MV-4-11 (cell line): ENCODE measurements around the gene AGT.
"Not testable (repeated sequence)": the region's sequence is repeated elsewhere in the genome, so short reads cannot be mapped to it uniquely, and the experiment has no call there.

Experiments used
- DNase-seq: peaks from one replicate; lab custom pipeline; 2025; lab: John Stamatoyannopoulos, UW

The AGT gene

DNA sequence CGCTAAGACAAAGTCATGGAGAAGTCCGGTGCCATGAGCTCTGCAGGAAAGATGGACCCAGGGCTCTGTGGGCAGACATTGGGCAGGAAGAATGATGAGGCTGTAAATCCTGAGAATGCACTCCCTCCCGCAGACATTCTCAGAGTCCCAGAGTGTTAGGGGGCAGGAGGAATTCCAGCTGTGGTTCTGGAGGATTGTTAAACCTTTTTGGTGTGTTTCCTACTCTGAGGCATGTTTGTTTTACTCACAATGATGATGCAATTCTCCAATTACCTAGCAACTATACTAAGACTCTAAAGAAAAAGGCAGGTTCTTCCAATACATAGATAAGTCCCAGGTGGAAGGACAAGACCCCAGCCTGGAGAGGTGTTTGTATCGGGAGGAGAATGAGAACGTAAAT is 30.5 kb upstream of the AGT start:
- DNase-seq, result no peak

DNA sequence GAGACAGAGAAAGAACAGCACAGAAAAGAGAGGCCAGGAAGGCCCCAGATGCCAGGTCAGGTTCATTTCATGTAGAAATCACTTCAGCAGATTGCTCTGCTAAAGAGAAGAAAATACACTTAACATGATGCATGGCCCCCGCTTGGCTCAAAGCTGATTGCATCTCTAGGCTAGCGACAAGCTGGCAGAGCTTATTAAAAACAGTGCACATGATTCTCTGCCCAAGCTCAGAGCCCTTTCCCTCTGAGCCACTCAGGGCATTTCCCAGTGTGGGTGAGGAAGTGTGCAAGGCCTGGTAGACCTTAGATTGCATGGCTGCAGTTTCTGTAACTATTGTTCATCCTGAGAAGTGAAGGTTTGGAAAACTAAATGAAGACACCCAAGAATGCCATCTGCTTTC is 30.0 kb upstream of the AGT start:
- DNase-seq, result no peak

DNA sequence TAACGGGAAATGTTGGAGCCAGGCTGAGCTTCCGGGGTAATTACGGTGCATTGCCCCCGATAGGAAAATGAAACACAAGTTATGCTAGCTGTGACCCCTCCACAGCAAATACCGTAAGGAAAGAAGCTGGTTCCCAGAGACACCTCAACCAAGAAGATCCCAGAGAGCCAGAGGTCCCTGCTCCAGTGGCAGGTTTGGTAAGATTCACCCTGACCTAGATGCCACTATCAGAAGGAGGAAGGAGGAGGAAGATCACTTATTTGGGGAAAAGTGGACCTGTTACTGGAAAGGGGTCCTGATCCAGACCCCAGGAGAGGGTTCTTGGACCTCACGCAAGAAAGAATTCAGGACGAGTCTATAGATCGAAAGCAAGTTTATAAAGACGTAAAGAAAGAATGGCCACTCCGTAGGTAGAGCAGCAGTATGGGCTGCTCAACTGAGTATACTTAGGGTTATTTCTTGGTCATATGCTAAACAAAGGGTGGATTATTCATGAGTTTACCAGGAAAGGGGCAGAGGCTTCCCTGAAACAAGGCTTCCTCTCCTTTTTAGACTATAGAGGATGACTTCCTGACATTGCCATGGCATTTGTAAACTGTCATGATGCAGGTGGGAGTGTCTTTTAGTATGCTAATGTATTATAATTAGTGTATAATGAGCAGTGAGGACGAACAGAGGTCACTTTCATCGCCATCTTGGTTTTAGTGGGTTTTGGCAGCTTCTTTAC is 25.8 kb upstream of the AGT start:
- DNase-seq, result no peak

DNA sequence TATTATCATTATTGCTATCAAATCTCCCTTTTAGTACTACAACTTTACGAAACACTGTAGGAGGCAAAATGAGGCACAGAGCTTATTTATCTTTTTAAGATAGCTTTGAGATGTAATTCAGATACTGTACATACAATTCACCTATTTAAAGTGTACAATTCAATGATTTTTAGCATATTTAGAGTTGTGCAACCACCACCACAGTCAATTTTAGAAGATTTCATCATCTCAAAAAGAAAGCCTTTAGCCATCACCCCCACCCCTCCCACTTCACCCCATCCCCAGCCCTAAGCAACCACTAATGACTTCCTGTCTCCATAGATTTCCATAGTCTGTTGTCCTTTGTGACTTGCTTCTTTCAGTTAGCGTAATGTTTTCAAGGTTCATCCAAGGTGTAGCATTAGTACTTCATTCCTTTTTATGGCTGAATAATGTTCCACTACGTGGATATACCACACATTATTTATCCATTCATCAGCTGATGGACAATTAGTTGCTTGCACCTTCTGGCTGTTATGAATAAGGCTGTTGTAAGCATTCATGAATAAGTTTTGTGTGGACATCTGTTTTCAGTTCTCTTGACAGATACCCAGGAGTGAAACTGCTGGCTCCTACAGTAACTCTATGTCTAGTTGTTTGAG is 23.8 kb upstream of the AGT start:
- peak; percentile 47 for DNase-seq

DNA sequence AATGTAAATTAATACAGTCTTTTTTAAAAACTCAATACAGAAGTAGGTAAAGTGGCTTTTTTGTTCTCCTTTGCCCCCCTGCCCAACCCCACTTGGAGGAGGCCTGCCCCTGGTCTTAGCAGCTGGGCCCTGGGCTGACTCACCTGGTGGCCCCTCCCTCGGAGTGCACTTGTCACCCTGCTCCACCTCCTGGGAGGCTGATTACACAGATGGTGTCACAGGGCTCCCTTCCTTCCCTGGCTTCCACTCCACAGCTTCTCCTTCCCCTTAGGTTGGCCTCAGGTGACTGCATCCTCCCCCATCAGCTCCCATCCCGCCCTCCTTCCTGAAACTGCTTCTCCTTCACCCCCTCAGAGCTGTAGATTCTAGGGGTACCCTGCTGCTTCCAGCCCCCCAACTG is 21.5 kb upstream of the AGT start:
- no peak for DNase-seq

DNA sequence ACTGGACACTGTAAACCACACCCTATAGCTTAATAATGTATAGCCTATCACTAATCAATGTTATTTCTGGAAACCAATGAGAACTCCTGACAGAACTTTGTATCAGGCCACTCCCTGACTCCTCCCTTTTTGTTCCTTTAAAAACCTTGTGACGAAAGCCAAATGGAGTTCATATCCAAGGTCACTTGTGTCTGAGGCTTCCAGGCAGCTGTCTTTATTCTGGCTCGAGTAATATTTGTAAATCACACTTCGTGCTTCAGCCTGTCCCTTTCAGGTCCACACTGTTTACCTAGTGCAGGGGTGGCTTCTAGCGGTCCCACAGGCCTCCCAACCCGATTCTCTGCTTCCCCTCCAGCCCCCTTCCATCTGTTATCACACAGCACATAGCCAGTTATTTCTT is 17.1 kb upstream of the AGT start:
- no peak for DNase-seq

DNA sequence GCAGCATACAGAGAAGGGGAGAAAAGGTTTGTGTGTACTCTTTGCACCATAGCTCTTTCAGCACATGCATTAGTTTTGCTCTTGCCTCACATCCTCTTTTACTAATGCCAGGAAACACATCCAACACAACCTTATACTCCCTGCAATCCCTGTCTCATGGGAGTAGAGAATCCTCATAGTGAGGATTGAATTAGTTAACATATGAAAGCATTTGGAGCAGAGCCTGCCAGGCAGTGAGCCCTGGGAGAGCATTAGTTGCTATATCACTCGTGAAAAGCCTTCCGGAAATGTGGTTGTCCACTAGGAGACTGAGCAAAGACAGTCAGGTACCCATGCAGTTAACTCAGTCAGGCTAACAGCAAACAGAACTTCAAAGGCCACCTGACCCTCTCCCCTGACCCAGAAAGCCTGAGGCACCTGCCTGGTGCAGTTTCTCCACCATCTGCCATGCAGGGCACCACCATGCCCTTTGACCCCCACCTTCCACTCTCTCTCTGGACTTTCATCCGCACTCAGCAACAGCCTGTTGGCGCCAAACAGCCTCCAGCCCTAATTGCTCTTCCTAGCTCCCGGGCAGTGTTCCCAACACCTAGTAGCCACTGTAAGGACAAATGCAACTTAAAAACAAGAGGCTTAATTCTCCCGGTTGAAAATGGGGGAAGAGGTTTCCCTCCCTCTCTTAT is 14.9 kb upstream of the AGT start:
- DNase-seq, result peak; percentile 53

DNA sequence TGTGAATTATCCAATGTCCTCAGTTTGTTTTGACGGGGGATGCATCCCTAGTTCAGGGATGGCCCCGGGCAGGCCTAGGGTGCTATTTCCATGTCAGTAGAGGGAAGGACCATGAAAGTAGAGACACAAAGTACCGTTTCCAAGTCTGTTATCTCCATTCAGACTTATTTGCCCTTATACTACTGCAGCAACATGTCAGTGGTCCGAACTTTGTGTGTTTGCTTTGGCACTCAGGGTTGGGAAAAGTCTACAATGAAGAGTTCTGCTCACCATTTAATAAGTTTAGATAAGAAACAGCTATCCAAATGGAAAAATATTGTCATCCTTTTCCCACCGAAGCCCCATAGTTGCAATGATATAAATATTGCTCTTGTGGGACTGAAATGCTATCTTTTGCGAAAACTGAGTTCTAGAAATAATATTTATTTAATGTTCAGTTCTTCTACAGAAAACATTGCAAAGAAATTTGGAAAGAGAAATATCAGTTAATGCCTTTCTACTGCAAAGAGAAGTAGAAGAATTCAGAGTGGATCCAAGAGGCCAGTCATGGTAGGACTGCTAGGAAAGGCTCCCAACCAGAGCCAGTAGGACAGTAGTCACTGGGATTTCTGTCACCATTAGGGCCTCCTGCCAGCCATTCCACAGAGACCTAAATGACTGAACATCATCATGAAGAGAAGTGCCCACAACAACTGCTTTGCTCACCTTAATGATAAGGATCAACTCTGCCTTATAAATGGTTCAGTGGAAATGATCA is 11.5 kb upstream of the AGT start:
- DNase-seq, result no peak

DNA sequence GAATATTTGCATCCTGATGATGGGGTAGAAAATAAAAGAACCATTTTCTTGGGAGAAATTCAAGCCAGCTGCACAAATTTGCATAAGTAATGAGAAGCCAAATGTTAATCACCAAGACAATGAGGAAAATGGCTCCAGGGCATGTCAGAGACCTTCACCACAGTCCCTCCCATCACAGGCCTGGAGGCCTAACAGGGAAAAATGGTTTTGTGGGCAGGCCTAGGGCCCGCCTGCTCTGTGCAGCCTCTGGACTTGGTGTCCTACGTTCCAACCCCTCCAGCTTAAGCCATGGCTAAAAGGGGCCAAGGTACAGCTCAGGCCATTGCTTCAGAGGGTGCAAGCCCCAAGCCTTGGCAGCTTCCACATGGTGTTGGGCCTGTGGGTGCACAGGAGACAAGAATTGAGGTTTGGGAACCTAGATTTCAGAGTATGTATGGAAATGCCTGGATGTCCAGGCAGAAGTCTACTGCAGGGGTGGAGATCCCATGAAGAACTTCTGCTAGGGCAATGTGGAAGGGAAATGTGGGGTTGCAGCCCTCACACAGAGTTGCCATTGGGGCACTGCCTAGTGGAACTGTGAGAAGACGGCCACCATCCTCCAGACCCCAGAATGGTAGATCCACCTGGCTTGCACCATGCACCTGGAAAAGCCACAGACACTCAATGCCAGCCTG is 8.1 kb upstream of the AGT start:
- DNase-seq, result not testable (repeated sequence)

DNA sequence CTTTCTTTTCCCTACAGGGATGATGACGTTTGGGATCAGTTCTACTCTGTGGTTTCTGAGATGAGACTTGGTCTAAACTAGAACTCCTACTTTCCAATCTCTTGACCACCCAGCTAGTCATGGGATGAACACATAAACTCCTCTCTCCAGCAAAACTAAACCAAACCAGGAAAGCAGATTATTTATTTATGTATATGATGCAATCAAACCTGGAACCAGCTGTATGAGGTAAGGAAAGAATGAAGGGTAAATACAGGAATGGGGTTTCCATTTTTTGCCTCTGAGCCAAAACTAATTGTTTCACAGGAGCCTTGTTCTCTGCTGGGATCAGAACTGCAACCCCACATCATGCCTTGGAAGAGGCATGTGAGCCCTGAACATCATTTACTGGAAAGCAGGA is 3.3 kb upstream of the AGT start:
- DNase-seq, result no peak

DNA sequence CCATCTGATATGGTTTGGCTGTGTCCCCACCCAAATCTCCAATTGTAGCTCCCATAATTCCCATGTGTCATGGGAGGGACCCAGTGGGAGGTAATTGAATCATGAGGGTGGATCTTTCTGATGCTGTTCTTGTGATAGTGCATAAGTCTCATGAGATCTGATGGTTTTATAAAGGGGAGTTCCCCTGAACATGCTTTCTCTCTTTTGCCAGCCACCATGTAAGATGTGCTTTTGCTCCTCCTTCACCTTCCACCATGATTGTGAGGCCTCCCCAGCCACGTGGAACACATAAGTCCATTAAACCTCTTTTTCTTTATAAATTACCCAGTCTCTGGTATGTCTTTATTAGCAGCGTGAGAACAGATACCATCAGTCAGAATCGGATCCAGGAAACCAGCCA is 2.5 kb upstream of the AGT start:
- not testable (repeated sequence) for DNase-seq

DNA sequence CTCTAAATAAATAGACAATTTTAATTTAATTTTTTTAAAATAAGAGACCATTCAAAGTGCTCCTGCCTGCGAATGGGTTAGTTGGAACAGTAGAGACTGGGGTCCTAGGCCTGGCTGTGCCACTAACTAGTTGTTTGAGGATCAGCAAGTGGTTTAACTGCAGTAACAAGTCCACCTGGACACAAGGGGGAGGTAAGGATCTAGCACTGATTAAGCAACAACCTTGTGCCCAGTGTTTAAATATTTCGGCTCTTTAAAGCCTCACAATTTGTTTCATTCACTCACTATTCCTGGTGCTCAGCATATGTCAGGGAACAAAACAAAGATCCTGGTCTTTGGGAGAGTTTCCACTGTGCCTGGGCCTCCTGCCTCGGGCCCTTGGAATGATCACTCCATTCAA is 1.6 kb upstream of the AGT start:
- no peak for DNase-seq

DNA sequence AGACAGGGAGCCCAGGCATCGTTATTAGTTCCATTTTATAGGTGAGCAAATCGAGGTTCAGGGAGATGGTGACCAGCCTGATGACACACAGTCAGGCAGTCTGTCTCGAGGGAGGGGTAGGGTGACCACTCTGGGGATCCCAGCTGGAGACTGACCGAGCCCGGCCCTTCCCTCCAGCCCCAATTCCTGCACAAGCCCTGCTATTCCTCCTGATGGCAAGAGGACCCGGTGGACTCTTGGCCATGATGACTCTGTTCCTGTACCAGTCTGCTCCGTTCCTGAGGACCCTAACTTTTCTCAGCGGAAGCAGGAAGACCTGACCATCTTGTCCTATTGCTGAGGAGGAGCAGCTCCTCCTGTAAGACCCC is 391 bp downstream of the AGT start:
- no peak for DNase-seq

DNA sequence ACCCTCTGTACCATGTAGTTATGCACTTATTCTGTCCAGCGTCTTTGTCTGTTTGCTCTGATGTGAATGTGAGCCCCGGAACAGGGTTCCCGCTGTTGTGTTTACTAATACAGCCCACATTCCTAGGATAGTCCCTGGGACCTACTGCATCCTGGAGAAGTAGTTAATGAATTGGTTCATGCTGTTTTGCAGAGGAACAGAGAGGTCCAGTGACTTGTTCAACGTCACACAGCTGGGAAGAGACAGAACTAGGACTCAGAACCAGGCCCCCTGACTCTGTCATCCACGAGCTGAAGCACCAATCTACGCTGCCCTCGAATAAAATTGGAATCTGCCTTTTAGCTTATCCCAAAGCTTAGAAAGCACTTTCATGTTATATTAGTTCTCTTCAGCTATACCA is 784 bp downstream of the AGT start:
- DNase-seq, result no peak

DNA sequence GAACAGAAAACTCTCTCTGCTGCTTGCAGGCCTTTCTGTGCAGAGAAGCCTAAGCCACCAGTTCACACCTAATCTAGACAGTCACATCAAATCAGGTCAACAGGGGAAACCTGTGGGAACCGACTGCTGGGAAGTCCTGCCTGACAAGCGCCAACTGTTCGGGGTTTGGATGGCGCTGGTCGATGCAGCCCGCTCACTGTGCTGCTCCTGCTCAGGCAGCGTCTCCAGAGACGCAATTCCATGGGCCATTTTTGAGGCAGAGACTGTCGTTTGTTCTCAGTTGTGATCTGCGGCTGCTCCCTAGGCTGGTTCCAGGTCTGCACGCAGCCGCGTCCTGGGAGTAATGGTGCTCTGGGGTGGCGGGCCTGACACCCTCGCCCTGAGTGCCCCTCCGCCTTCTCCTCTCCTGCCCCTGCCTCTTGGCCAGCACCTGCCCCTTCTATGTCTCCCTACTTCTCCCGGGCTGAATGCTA is 1.4 kb downstream of the AGT start:
- DNase-seq, result no peak

DNA sequence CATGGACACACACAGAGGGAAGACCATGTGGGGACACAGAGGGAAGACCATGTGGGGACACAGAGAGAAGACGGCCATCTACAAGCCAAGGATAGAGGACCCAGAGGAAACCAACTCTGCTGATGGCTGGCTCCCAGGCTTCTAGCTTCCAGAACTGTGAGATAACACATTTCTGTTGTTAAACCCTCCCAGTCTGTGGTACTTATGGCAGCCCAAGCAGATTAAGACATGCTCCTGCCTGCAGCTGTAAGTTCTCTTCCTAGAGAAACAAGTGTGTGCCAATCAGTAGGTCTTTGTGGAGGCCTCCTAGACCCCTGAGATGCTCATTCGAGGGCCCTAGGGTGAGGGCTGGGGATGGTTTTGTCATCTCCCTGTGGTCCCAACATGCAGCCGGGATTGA is 2.7 kb downstream of the AGT start:
- DNase-seq, result peak; percentile 2

DNA sequence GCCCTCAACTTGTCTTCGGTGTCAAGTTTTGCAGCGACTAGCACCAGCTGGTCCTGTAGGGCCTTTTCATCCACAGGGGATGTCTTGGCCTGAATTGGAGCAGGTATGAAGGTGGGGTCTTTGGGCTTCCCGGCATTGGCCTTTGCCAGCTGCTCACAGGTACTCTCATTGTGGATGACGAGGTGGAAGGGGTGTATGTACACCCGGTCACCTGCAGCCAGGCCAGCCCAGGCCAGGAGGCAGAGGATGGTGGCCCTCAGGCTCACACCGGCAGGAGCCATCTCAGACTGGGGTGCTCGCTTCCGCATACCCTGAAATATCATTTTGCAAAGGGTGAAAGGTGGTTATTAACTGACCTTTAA is 3.4 kb downstream of the AGT start:
- DNase-seq, result no peak

DNA sequence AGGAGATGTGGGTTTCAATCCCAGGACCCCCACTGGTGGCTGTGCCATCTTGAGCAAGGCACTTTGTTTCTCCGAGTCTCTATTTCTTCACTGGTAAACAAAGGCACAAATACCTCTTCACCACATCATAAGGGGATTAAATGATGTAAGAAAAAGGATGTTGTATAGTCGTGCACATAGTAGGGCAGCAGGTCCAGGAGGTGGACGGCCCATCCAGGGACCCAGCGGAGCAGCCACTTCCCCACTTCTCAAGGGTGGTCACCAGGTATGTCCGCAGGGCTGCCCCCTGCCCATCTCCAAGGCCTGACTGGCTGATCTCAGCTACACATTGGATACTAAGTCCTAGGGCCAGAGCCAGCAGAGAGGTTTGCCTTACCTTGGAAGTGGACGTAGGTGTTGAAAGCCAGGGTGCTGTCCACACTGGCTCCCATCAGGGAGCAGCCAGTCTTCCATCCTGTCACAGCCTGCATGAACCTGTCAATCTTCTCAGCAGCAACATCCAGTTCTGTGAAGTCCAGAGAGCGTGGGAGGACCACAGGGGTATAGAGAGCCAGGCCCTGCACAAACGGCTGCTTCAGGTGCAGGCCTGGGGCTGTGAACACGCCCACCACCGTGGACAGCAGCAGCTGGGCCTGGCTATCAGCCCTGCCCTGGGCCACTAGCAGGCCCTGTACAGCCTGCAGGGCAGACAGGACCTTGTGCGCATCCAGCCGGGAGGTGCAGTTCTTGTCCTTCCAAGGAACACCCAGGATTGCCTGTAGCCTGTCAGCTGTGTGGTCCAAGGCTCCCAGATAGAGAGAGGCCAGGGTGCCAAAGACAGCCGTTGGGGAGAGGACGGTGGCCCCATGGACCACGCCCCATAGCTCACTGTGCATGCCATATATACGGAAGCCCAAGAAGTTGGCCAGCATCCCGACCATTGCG is 4.0 kb downstream of the AGT start:
- no peak for DNase-seq

DNA sequence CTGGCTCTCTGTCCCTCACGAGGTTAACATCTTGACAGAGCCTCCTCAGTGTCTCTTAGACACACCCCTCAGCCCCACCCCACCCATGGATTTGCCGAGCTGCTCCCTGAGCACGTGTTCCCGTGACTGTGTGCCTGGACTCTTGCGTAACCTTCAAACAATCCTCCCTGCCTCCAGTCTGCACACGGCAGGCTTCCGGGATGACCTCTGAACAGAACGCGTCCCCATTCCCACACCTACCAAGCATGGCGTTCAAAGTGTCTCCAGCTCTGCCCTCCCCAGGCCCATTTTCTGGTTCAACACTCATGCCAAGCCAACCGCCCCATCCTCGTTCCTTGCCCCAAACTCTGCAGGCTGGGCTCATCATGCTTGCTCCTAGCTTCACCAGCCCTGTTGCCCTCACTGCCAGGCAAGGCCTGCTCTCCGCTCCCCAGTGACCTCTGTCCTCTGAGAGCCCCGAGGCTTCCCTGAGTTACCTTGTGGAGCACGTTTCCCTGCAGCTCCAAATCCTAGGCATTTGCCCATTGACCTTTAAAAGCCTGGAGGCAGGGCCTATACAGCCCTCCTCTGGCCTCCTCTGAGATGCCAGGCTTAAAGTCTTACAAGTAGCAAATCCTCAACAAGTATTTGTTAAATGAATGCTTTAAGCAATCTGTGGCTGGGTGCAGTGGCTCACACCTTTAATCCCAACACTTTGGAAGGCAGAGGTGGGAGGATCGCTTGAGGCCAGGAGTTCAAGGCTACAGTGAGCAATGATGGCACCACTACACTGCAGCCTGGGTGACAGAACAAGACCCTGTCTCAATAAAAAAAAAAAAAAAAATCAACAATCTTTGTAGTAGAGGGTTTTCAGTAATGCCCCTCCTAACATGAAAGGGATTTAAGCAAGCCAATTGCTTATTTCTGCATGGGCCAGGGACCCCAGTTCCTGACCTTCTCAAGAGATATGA is 5.0 kb downstream of the AGT start:
- peak; percentile 67 for DNase-seq
